Measurements from ENCODE around the gene BFAR. TPM values are rescaled to one million over a fixed set of nuclear protein-coding genes. Genes with fewer than 3 reads are reported as not detected.

The BFAR gene
- total and polyA plus RNA-seq, 2 of the 8 experiments (the other 6 are each of a cell fraction or from before 2014, with no cell fraction given), result 56.9 to 78.2 TPM

GRCh38 chr16:14658063-14658462 is 25.3 kb downstream of the BFAR start:
- Histone ChIP-seq H3K23ac (ENCODE audit: insufficient read length) (no peak overlapping the region), H3K9ac (replicated peaks in 1 of 4; ENCODE audit: extremely low read depth in 1 of 4, low read depth in 3 of 4, low read length in 3 of 4) (no peak overlapping the region), H2BK120ac (replicated peaks; ENCODE audit: low read depth, low read length) (no peak overlapping the region), H3K36me3 (ENCODE audit: control insufficient read depth in 2 of 4, insufficient read depth in 4 of 4, low read length in 3 of 4) (peaks cover 16 to 57% (median 39%) of the 10 kb centered on the region in 4 experiments), H3K27me3 (replicated peaks in 1 of 4; ENCODE audit: control insufficient read depth in 3 of 4, extremely low read depth in 1 of 4, insufficient read depth in 3 of 4, low read length in 3 of 4) (no peaks in the 10 kb centered on the region), H3K79me2 (ENCODE audit: control insufficient read depth in 1 of 2, insufficient read depth in 2 of 2, low read length in 2 of 2) (no peaks in the 10 kb centered on the region), H3K79me1 (ENCODE audit: low read depth, low read length) (no peaks in the 10 kb centered on the region), H2BK20ac (ENCODE audit: low read length) (no peak overlapping the region), H3K27ac (ENCODE audit: low read depth, low read length) (no peak overlapping the region), H2AK5ac (ENCODE audit: low read depth, low read length) (no peak overlapping the region), H2BK5ac (ENCODE audit: low read depth, low read length) (no peak overlapping the region), H2BK15ac (ENCODE audit: low read length) (no peak overlapping the region), H3K9me3 (ENCODE audit: insufficient read depth in 2 of 2, low read depth in 1 of 2, low read length in 1 of 2) (no peaks in the 10 kb centered on the region), H4K91ac (replicated peaks; ENCODE audit: insufficient read length, low read length) (no peak overlapping the region), H3K4me3 (ENCODE audit: extremely low read depth in 1 of 4, insufficient read depth in 2 of 4, low read depth in 3 of 4, low read length in 4 of 4) (no peak overlapping the region), H3K23me2 (ENCODE audit: low read depth, low read length) (no peaks in the 10 kb centered on the region), H4K5ac (ENCODE audit: insufficient read length, low read depth, low read length) (no peak overlapping the region), H3K4me2 (ENCODE audit: insufficient read depth in 1 of 2, low read depth in 2 of 2, low read length in 2 of 2) (no peak overlapping the region), H3K56ac (replicated peaks; ENCODE audit: insufficient read length, low read depth, low read length) (no peak overlapping the region), H4K20me1 (replicated peaks in 1 of 2; ENCODE audit: control insufficient read depth in 1 of 2, insufficient read depth in 2 of 2, low read length in 2 of 2) (no peaks in the 10 kb centered on the region), H3K4ac (replicated peaks; ENCODE audit: insufficient read length, low read depth, low read length) (no peak overlapping the region), H3K4me1 (replicated peaks in 1 of 4; ENCODE audit: control insufficient read depth in 3 of 4, insufficient read depth in 4 of 4, low read length in 3 of 4) (no peaks in the 10 kb centered on the region), H2BK12ac (ENCODE audit: low read depth, low read length) (no peak overlapping the region), H2AFZ (ENCODE audit: low read length) (no peak overlapping the region), H3K14ac (ENCODE audit: insufficient read length) (no peak overlapping the region), H3K18ac (ENCODE audit: extremely low read depth, low read length) (no peak overlapping the region), H4K8ac (ENCODE audit: extremely low read depth, insufficient read depth, low read length) (no peak overlapping the region)
- no peak for FAIRE-seq
- CTCF ChIA-PET (ENCODE audit: partially characterized antibody), result no interaction called here
- POLR2A ChIA-PET (ENCODE audit: partially characterized antibody), result interaction anchor here (0.6 to 1.7 kb wide), 5 partner anchors 11 to 29 kb away, joined by 3 to 4 read pairs (median 3); partner anchors contain the start of gene PARN
- 100% methylated on average over 2 of the region's 2 CpGs; no CpG with 5 or more reads in 1 of the 2 experiments for WGBS, 2 experiments (ENCODE audit: extremely low coverage in 1 of 2, insufficient coverage in 1 of 2, insufficient read length in 1 of 2, insufficient replicate concordance in 2 of 2, low coverage in 1 of 2, low lambda C conversion rate in 2 of 2, missing lambda C conversion rate in 1 of 2)
- no peak for DNase-seq (ENCODE audit: low read depth in 1 of 2, low spot score in 2 of 2)
- no peak for TF ChIP-seq EP300 (IDR thresholded peaks at IDR 0.05; ENCODE audit: borderline replicate concordance in 1 of 2, low read depth in 2 of 2, low read length in 2 of 2)
- TF ChIP-seq ASH2L (IDR thresholded peaks at IDR 0.05; ENCODE audit: low read length), result no peak
- TF ChIP-seq GTF2F1 (IDR thresholded peaks at IDR 0.05; ENCODE audit: borderline replicate concordance, low read depth, low read length), result no peak
- no peak for TF ChIP-seq PHF8 (conservative IDR thresholded peaks at IDR 0.05; ENCODE audit: low read depth, low read length)
- no peak for TF ChIP-seq SRF (IDR thresholded peaks at IDR 0.05; ENCODE audit: low read depth, low read length)
- TF ChIP-seq SUZ12 (IDR thresholded peaks at IDR 0.05; ENCODE audit: low read length), result no peak
- no peak for TF ChIP-seq RBBP5 (IDR thresholded peaks at IDR 0.05; ENCODE audit: borderline replicate concordance, low read depth, low read length)
- no peak for TF ChIP-seq CHD2 (IDR thresholded peaks at IDR 0.05; ENCODE audit: low read length)
- TF ChIP-seq SP1 (IDR thresholded peaks at IDR 0.05; ENCODE audit: low read depth, low read length), result no peak
- no peak for TF ChIP-seq RFX5 (IDR thresholded peaks at IDR 0.05; ENCODE audit: borderline replicate concordance, low read depth, low read length)
- TF ChIP-seq, protein P1, sequence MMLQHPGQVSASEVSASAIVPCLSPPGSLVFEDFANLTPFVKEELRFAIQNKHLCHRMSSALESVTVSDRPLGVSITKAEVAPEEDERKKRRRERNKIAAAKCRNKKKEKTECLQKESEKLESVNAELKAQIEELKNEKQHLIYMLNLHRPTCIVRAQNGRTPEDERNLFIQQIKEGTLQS (IDR thresholded peaks at IDR 0.05; ENCODE audit: insufficient read depth, low read depth, low read length), result no peak
- no peak for TF ChIP-seq BRCA1 (IDR thresholded peaks at IDR 0.05; ENCODE audit: low read depth, low read length)
- no peak for TF ChIP-seq USF2 (IDR thresholded peaks at IDR 0.05; ENCODE audit: low read length)
